H1 (cell line): ENCODE data around the gene MCUR1. TPM values are rescaled to one million over a fixed set of nuclear protein-coding genes. Genes with fewer than 3 reads are reported as not detected.

ENCODE experiments used
- CTCF ChIA-PET: fragments of 300-600 bp; sonication (Branson Sonifier 250); formaldehyde crosslinking; loops from one replicate; lab custom pipeline; 2021; ENCODE audit not compliant: partially characterized antibody; lab: Charles Lee
- POLR2A ChIA-PET: fragments of 300-600 bp; sonication (Branson Sonifier 250); formaldehyde crosslinking; loops from one replicate; lab custom pipeline; 2021; ENCODE audit warnings: inconsistent platforms; ENCODE audit not compliant: partially characterized antibody; lab: Charles Lee
- DNase-seq, 2 experiments: peaks; one replicate each; pipeline versions ENCODE4 v3.0.0 to v3.0.0-alpha.2; 2010 to 2022; ENCODE audit warnings: low spot score in 2 of 2, low read depth in 1 of 2, mixed read lengths in 1 of 2
- FAIRE-seq: peaks from 2 replicates; lab custom pipeline; 2011; peaks lifted over from hg19 to GRCh38; lab: Jason Lieb, UNC
- H2AFZ ChIP-seq: 2 replicates; pipeline ENCODE4 v1.8.1; 2012; ENCODE audit warnings: low read length, inconsistent platforms
- H2AK5ac ChIP-seq: 2 replicates; pipeline ENCODE4 v1.6.1; 2013; ENCODE audit warnings: low read depth, low read length
- H2BK120ac ChIP-seq: replicated peaks from 2 replicates; pipeline ENCODE3; 2013; ENCODE audit warnings: low read depth, low read length, inconsistent platforms
- H2BK12ac ChIP-seq: 2 replicates; pipeline ENCODE4 v1.6.1; 2013; ENCODE audit warnings: low read depth, low read length
- H2BK15ac ChIP-seq: 2 replicates; pipeline ENCODE4 v1.6.1; 2013; ENCODE audit warnings: low read length
- H2BK20ac ChIP-seq: 2 replicates; pipeline ENCODE4 v1.6.1; 2013; ENCODE audit warnings: low read length
- H2BK5ac ChIP-seq: 2 replicates; pipeline ENCODE4 v1.6.1; 2013; ENCODE audit warnings: low read depth, low read length
- H3K14ac ChIP-seq: 2 replicates; pipeline ENCODE4 v1.6.1; 2013; ENCODE audit warnings: inconsistent platforms; ENCODE audit not compliant: insufficient read length
- H3K18ac ChIP-seq: 2 replicates; pipeline ENCODE4 v1.6.1; 2013; ENCODE audit warnings: low read length; ENCODE audit errors: extremely low read depth
- H3K23ac ChIP-seq: 2 replicates; pipeline ENCODE4 v1.6.1; 2013; ENCODE audit warnings: inconsistent platforms; ENCODE audit not compliant: insufficient read length
- H3K23me2 ChIP-seq: 2 replicates; pipeline ENCODE4 v1.6.1; 2013; ENCODE audit warnings: low read depth, low read length
- H3K27ac ChIP-seq: 2 replicates; pipeline ENCODE4 v1.6.1; 2011; ENCODE audit warnings: low read depth, low read length, inconsistent platforms
- H3K27me3 ChIP-seq, 4 experiments: replicated peaks in 1 of 4; 1 replicate in 1 of 4; 2 replicates in 3 of 4; pipeline versions ENCODE4 v1.6.1 to v1.8.1; 2011 to 2013; ENCODE audit warnings: low read length in 3 of 4, mild to moderate bottlenecking in 3 of 4, inconsistent platforms in 2 of 4, mixed read lengths in 2 of 4, moderate library complexity in 1 of 4; ENCODE audit not compliant: control insufficient read depth in 3 of 4, insufficient read depth in 3 of 4; ENCODE audit errors: extremely low read depth in 1 of 4
- H3K36me3 ChIP-seq, 4 experiments: 2 replicates each; pipeline versions ENCODE4 v1.6.1 to v1.8.1; 2011 to 2013; ENCODE audit warnings: mild to moderate bottlenecking in 4 of 4, low read length in 3 of 4, moderate library complexity in 2 of 4, control low read depth in 1 of 4, inconsistent platforms in 1 of 4; ENCODE audit not compliant: insufficient read depth in 4 of 4, control insufficient read depth in 2 of 4
- H3K4ac ChIP-seq: replicated peaks from 2 replicates; pipeline ENCODE3; 2013; ENCODE audit warnings: low read length, low read depth, mixed read lengths, inconsistent platforms; ENCODE audit not compliant: insufficient read length
- H3K4me1 ChIP-seq, 4 experiments: replicated peaks in 1 of 4; 1 replicate in 1 of 4; 2 replicates in 3 of 4; pipeline versions ENCODE4 v1.6.1 to v1.8.1; 2011 to 2013; ENCODE audit warnings: low read length in 3 of 4, inconsistent platforms in 2 of 4, mixed read lengths in 1 of 4; ENCODE audit not compliant: insufficient read depth in 4 of 4, control insufficient read depth in 3 of 4
- H3K4me2 ChIP-seq, 2 experiments: 2 replicates each; pipeline versions ENCODE4 v1.6.1 to v1.8.1; 2011 to 2013; ENCODE audit warnings: low read depth in 2 of 2, low read length in 2 of 2, control low read depth in 1 of 2, inconsistent platforms in 1 of 2, mild to moderate bottlenecking in 1 of 2; ENCODE audit not compliant: insufficient read depth in 1 of 2
- H3K4me3 ChIP-seq, 4 experiments: fragments of 200-600, 300-600 bp in 1 of 4; sonication (generic), shearing (Covaris generic), sonication (Bioruptor Twin) in 1 of 4; 2 replicates each; pipeline versions ENCODE4 v1.5.1 to v1.8.1; 2011 to 2016; ENCODE audit warnings: low read length in 4 of 4, low read depth in 3 of 4, control low read depth in 2 of 4, inconsistent platforms in 2 of 4, mild to moderate bottlenecking in 2 of 4, mixed read lengths in 1 of 4, moderate library complexity in 1 of 4; ENCODE audit not compliant: insufficient read depth in 2 of 4; ENCODE audit errors: extremely low read depth in 1 of 4
- H3K56ac ChIP-seq: replicated peaks from 2 replicates; pipeline ENCODE3; 2013; ENCODE audit warnings: low read depth, mild to moderate bottlenecking, mixed read lengths, low read length, inconsistent platforms; ENCODE audit not compliant: insufficient read length
- H3K79me1 ChIP-seq: 2 replicates; pipeline ENCODE4 v1.6.1; 2013; ENCODE audit warnings: low read depth, low read length, control low read depth
- H3K79me2 ChIP-seq, 2 experiments: 2 replicates each; pipeline versions ENCODE4 v1.6.1 to v1.8.1; 2012 to 2013; ENCODE audit warnings: low read length in 2 of 2, mild to moderate bottlenecking in 2 of 2, inconsistent platforms in 1 of 2; ENCODE audit not compliant: insufficient read depth in 2 of 2, control insufficient read depth in 1 of 2
- H3K9ac ChIP-seq, 4 experiments: replicated peaks in 1 of 4; 1 replicate in 1 of 4; 2 replicates in 3 of 4; pipeline versions ENCODE4 v1.6.1 to v1.8.1; 2011 to 2013; ENCODE audit warnings: low read depth in 3 of 4, low read length in 3 of 4, control low read depth in 2 of 4, mild to moderate bottlenecking in 2 of 4, moderate library complexity in 2 of 4, inconsistent platforms in 1 of 4; ENCODE audit errors: extremely low read depth in 1 of 4
- H3K9me3 ChIP-seq, 2 experiments: 2 replicates each; pipeline versions ENCODE4 v1.6.1 to v1.8.1; 2012 to 2013; ENCODE audit warnings: mild to moderate bottlenecking in 2 of 2, moderate library complexity in 2 of 2, control low read depth in 1 of 2, inconsistent platforms in 1 of 2, low read depth in 1 of 2, low read length in 1 of 2, mixed read lengths in 1 of 2; ENCODE audit not compliant: insufficient read depth in 2 of 2
- H4K20me1 ChIP-seq, 2 experiments: replicated peaks in 1 of 2; 2 replicates each; pipeline versions ENCODE3 to v1.8.1; 2011 to 2013; ENCODE audit warnings: inconsistent platforms in 2 of 2, low read length in 2 of 2, mild to moderate bottlenecking in 1 of 2; ENCODE audit not compliant: insufficient read depth in 2 of 2, control insufficient read depth in 1 of 2
- H4K5ac ChIP-seq: 2 replicates; pipeline ENCODE4 v1.6.1; 2013; ENCODE audit warnings: low read length, low read depth, mixed read lengths, inconsistent platforms; ENCODE audit not compliant: insufficient read length
- H4K8ac ChIP-seq: 2 replicates; pipeline ENCODE4 v1.8.0; 2013; ENCODE audit warnings: mild to moderate bottlenecking, moderate library complexity, low read length, inconsistent platforms; ENCODE audit not compliant: insufficient read depth; ENCODE audit errors: extremely low read depth
- H4K91ac ChIP-seq: replicated peaks from 2 replicates; pipeline ENCODE3; 2013; ENCODE audit warnings: low read length, mixed read lengths, inconsistent platforms; ENCODE audit not compliant: insufficient read length
- ATF2 ChIP-seq: IDR thresholded peaks from 2 replicates; pipeline ENCODE4 v1.6.1; 2012; ENCODE audit warnings: low read length, inconsistent platforms
- CEBPB ChIP-seq: IDR thresholded peaks from 2 replicates; pipeline ENCODE4 v1.6.1; 2012; ENCODE audit warnings: low read depth, low read length
- EP300 ChIP-seq, 2 experiments: IDR thresholded peaks; 1 replicate in 1 of 2; 2 replicates in 1 of 2; pipeline ENCODE4 v1.6.1; 2011 to 2012; ENCODE audit warnings: low read depth in 2 of 2, low read length in 2 of 2, mild to moderate bottlenecking in 2 of 2, borderline replicate concordance in 1 of 2, inconsistent platforms in 1 of 2, moderate library complexity in 1 of 2
- GABPA ChIP-seq: IDR thresholded peaks from 2 replicates; pipeline ENCODE4 v1.6.1; 2011; ENCODE audit warnings: mild to moderate bottlenecking, low read length, moderate library complexity, borderline replicate concordance; ENCODE audit not compliant: insufficient read depth
- JUND ChIP-seq: IDR thresholded peaks from 2 replicates; pipeline ENCODE4 v1.6.1; 2011; ENCODE audit warnings: mild to moderate bottlenecking, improper control_type of control experiment, low read length
- KDM5A ChIP-seq: fragments of 200-600 bp; IDR thresholded peaks from 2 replicates; pipeline ENCODE4 v1.7.1; 2012; ENCODE audit warnings: mild to moderate bottlenecking, low read length, inconsistent platforms, mixed read lengths
- SP1 ChIP-seq: IDR thresholded peaks from 2 replicates; pipeline ENCODE4 v1.6.1; 2011; ENCODE audit warnings: low read depth, low read length
- SUZ12 ChIP-seq: fragments of 200-600 bp; sonication (generic); IDR thresholded peaks from 2 replicates; pipeline ENCODE4 v1.6.1; 2012; ENCODE audit warnings: mild to moderate bottlenecking, inconsistent platforms, low read length, moderate library complexity, mixed read lengths
- TAF1 ChIP-seq: IDR thresholded peaks from 2 replicates; pipeline ENCODE4 v1.6.1; 2011; ENCODE audit warnings: mild to moderate bottlenecking, low read depth, low read length
- WGBS, 2 experiments: shearing (Covaris generic) in 1 of 2; methylation state at CpG; one replicate each; pipeline versions ENCODE4 v1.1.6 to v1.1.7; 2013 to 2015; ENCODE audit warnings: low lambda C conversion rate in 2 of 2, mixed read lengths in 2 of 2, inconsistent platforms in 1 of 2, low coverage in 1 of 2, missing lambda C conversion rate in 1 of 2; ENCODE audit not compliant: insufficient replicate concordance in 2 of 2, insufficient coverage in 1 of 2, insufficient read length in 1 of 2; ENCODE audit errors: extremely low coverage in 1 of 2, missing lambda C conversion rate in 1 of 2; 5-methylcytosine and 5-hydroxymethylcytosine counted together
- polyA plus RNA-seq, 7 experiments: library from polyadenylated mRNA; depleted of rRNA in 3 of 7; stranded (reverse) in 5 of 7; unstranded in 2 of 7; fragments of >200 nt in 5 of 7; fragments of 200-250 nt in 2 of 7; gene quantifications; 1 replicate in 5 of 7; 2 replicates in 1 of 7; 4 replicates in 1 of 7; pipeline versions ENCODE4 v1.2.1 to v1.2.3, GENCODE V29; 2011 to 2013; ENCODE audit warnings: missing spikeins in 2 of 7, mixed read lengths in 2 of 7
- total RNA-seq: library from RNA; stranded (reverse); fragmentation: NEBNext Ultra II Directional; extraction: Animal tissue kit (Norgen Biotek cat#: 25700); gene quantifications from 2 replicates; pipeline ENCODE4 v1.2.1, GENCODE V29; 2021
- TF ChIP-seq, protein P1 (sequence below): IDR thresholded peaks from 2 replicates; pipeline ENCODE4 v1.6.1; 2012; ENCODE audit warnings: inconsistent platforms

The MCUR1 gene
- total and polyA plus RNA-seq, 2 of the 8 experiments (the other 6 are each of a cell fraction or from before 2014, with no cell fraction given): 9.6 to 37.3 TPM

DNA sequence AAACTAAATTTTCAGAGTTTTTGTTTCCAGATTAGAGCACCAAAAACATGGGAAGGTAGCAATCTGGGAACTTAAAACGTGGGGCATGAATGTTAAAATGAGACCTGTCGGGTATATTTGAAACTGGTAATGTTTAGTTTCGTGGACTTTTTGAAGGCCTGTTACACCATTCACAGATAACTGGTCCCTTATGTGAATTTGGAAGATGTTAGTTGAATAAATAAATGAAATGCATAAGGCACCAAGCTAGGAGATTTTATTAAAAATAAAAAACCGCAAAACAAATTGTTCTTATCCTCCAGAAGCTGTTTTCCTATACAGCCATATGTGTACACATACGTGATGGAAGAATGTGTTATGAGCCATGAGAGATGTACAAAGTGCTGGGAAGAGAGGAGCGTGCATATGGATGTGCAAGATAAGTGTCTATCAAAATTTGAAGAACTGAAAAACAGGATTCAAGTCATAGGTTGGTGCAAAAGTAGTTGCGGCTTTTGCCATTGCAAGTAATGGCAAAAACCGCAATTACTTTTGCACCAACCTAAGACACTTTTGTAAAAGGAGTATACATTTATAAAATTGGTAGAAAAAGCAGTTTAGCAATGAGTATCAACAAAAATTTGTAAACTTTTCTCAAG, 700 bp upstream of the MCUR1 start:
- Histone ChIP-seq H3K36me3 (no peaks in the 10 kb centered on the region), H3K56ac (no peak overlapping the region), H2BK5ac (no peak overlapping the region), H3K23ac (no peak overlapping the region), H4K20me1 (peaks cover 3 to 5% of the 10 kb centered on the region in 2 experiments), H3K4me2 (peak overlapping the region; percentile 81 to 87), H3K23me2 (peaks cover 3% of the 10 kb centered on the region; the same call in 1 of the 2 replicates), H3K9ac (peak overlapping the region; percentile 43 to 61 (median 52); a peak in 6 of 7 replicates), H3K27me3 (no peaks in the 10 kb centered on the region), H2AK5ac (no peak overlapping the region), H3K4ac (no peak overlapping the region), H3K4me3 (peak overlapping the region; percentile 67 to 89 (median 70)), H4K5ac (no peak overlapping the region), H4K91ac (no peak overlapping the region), H2BK15ac (no peak overlapping the region), H4K8ac (no peak overlapping the region), H3K9me3 (no peaks in the 10 kb centered on the region), H2BK12ac (no peak overlapping the region), H2AFZ (0 out of 2 replicates have a peak overlapping the region, but pooled peaks have one; percentile 29), H3K27ac (no peak overlapping the region), H2BK120ac (no peak overlapping the region), H3K14ac (no peak overlapping the region), H3K18ac (no peak overlapping the region; the same call in 1 of the 2 replicates), H3K79me1 (peaks cover 14% of the 10 kb centered on the region), H3K79me2 (peaks cover 13 to 33% of the 10 kb centered on the region in 2 experiments), H3K4me1 (peaks cover 0 to 7% (median 4%) of the 10 kb centered on the region in 4 experiments; a peak in 4 of 7 replicates), H2BK20ac (no peak overlapping the region)
- ChIA-PET CTCF (interaction anchor here (1.6 kb wide), 1 partner anchor 20 kb away, joined by 4 read pairs; no protein-coding TSS in a partner anchor), POLR2A (interaction anchor here (0.6 to 2.1 kb wide), 14 partner anchors 7 to 1934 kb away, joined by 3 to 12 read pairs (median 4); partner anchors contain the start of genes RANBP9 and RNF182)
- FAIRE-seq: no peak
- 62% methylated on average over 8 of the region's 8 CpGs; no CpG with 5 or more reads in 1 of the 2 experiments for WGBS, 2 experiments
- no peak for DNase-seq
- TF ChIP-seq, protein P1, sequence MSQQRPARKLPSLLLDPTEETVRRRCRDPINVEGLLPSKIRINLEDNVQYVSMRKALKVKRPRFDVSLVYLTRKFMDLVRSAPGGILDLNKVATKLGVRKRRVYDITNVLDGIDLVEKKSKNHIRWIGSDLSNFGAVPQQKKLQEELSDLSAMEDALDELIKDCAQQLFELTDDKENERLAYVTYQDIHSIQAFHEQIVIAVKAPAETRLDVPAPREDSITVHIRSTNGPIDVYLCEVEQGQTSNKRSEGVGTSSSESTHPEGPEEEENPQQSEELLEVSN: no peak
- no peak for TF ChIP-seq CEBPB
- no peak for TF ChIP-seq JUND
- TF ChIP-seq EP300 (IDR thresholded peaks at IDR 0.05; ENCODE audit: borderline replicate concordance in 1 of 2, low read depth in 2 of 2, low read length in 2 of 2): no peak
- no peak for TF ChIP-seq GABPA
- TF ChIP-seq SP1: no peak
- TF ChIP-seq ATF2: no peak
- no peak for TF ChIP-seq KDM5A
- TF ChIP-seq SUZ12: no peak
- no peak for TF ChIP-seq TAF1
